K562 (cell line): ENCODE measurements around the gene SLC22A8. TPM values are rescaled to one million over a fixed set of nuclear protein-coding genes. Genes with fewer than 3 reads are reported as not detected.
A peak's percentile ranks its signal among the peaks of the same experiment; 100 is the strongest.

Experiments used
- ATAC-seq: fragments of 200-7000 bp; cut with Tn5 transposase; 3 replicates; pipeline ENCODE4 v1.9.1; 2020; ENCODE audit warnings: moderate library complexity
- BruUV-seq: library from RNA; stranded (reverse); fragments of 400-500 nt; replicated peaks from 2 replicates; lab custom pipeline; 2021; lab: Mats Ljungman, UMichigan
- CTCF ChIA-PET: fragments of 300-600 bp; formaldehyde crosslinking; extraction: SDS; loops from one replicate; lab custom pipeline; 2021; ENCODE audit warnings: low intra/inter-chr PET ratio; lab: Yijun Ruan, JAX
- POLR2A ChIA-PET: fragments of 300-600, 350-650 bp; sonication (Branson Sonifier 250); formaldehyde crosslinking; extraction: SDS; loops from one replicate; lab custom pipeline; 2021; ENCODE audit warnings: antibody characterized with exemption, inconsistent platforms; lab: Yijun Ruan, JAX
- DNase-seq, 4 experiments: peaks; one replicate each; pipeline versions ENCODE4 v3.0.0 to v3.0.0-alpha.2; 2011 to 2018; ENCODE audit warnings: low spot score in 3 of 4, mixed read lengths in 3 of 4; ENCODE audit errors: extremely low read depth in 1 of 4
- FAIRE-seq: peaks from 2 replicates; lab custom pipeline; 2011; peaks lifted over from hg19 to GRCh38; lab: Jason Lieb, UNC
- H2AFZ ChIP-seq: 2 replicates; pipeline ENCODE4 v1.6.0; 2011; ENCODE audit warnings: low read depth, low read length, control low read depth, inconsistent platforms
- H3K27ac ChIP-seq: fragments of 200-600 bp; 3 replicates; pipeline ENCODE4 v1.8.0; 2011; ENCODE audit warnings: low read depth, mild to moderate bottlenecking, control low read depth, inconsistent platforms, low read length, moderate library complexity, mixed read lengths; ENCODE audit errors: extremely low read depth
- H3K27me3 ChIP-seq, 2 experiments: fragments of 300-600 bp in 1 of 2; 2 replicates in 1 of 2; 3 replicates in 1 of 2; pipeline versions ENCODE4 v1.6.0 to v1.8.0; 2011; ENCODE audit warnings: inconsistent platforms in 2 of 2, low read length in 2 of 2, mild to moderate bottlenecking in 1 of 2, mixed read lengths in 1 of 2, moderate library complexity in 1 of 2; ENCODE audit not compliant: control insufficient read depth in 2 of 2, insufficient read depth in 2 of 2
- H3K36me3 ChIP-seq: fragments of 300-600 bp; 3 replicates; pipeline ENCODE4 v1.8.0; 2011; ENCODE audit warnings: mild to moderate bottlenecking, low read length, inconsistent platforms; ENCODE audit not compliant: control insufficient read depth, insufficient read depth
- H3K4me1 ChIP-seq, 2 experiments: fragments of 200-600 bp in 1 of 2; replicated peaks in 1 of 2; 2 replicates in 1 of 2; 3 replicates in 1 of 2; pipeline versions ENCODE4 v1.5.1 to v1.8.0; 2011; ENCODE audit warnings: inconsistent platforms in 2 of 2, low read length in 2 of 2, mild to moderate bottlenecking in 1 of 2, mixed read lengths in 1 of 2, moderate library complexity in 1 of 2; ENCODE audit not compliant: control insufficient read depth in 2 of 2, insufficient read depth in 2 of 2
- H3K4me2 ChIP-seq: 2 replicates; pipeline ENCODE4 v1.6.1; 2011; ENCODE audit warnings: low read length, control low read depth, inconsistent platforms, mixed read lengths; ENCODE audit not compliant: insufficient read depth
- H3K4me3 ChIP-seq: fragments of 200-600 bp; sonication (generic), shearing (Covaris generic); 2 replicates; pipeline ENCODE4 v1.5.1; 2016; ENCODE audit warnings: control low read depth, inconsistent platforms
- H3K79me2 ChIP-seq: fragments of 200-600 bp; 3 replicates; pipeline ENCODE4 v1.8.0; 2011; ENCODE audit warnings: low read length, inconsistent platforms; ENCODE audit not compliant: control insufficient read depth, insufficient read depth
- H3K9ac ChIP-seq, 2 experiments: 2 replicates each; pipeline versions ENCODE4 v1.6.0 to v1.6.1; 2011; ENCODE audit warnings: low read depth in 2 of 2, low read length in 2 of 2, control low read depth in 1 of 2, inconsistent platforms in 1 of 2, mild to moderate bottlenecking in 1 of 2, mixed read lengths in 1 of 2; ENCODE audit not compliant: insufficient read depth in 1 of 2
- H3K9me1 ChIP-seq: one replicate; pipeline ENCODE4 v1.6.0; 2011; ENCODE audit warnings: inconsistent platforms, mild to moderate bottlenecking, low read length, moderate library complexity; ENCODE audit not compliant: control insufficient read depth, insufficient read depth
- H3K9me3 ChIP-seq: replicated peaks from 2 replicates; pipeline ENCODE4 v1.5.1; 2011; ENCODE audit warnings: low read depth, low read length, inconsistent platforms; ENCODE audit not compliant: control insufficient read depth, insufficient read depth
- H4K20me1 ChIP-seq: replicated peaks from 2 replicates; pipeline ENCODE4 v1.6.1; 2011; ENCODE audit warnings: low read length, inconsistent platforms, mixed read lengths; ENCODE audit not compliant: control insufficient read depth, insufficient read depth
- ETV5 ChIP-seq: sonication (generic); formaldehyde crosslinking; IDR thresholded peaks from 2 replicates; pipeline ENCODE4 v1.4.0; 2020; ENCODE audit warnings: low read depth, mild to moderate bottlenecking, missing genetic modification reagents
- HMG20B ChIP-seq: fragments of 250-450 bp; sonication (Bioruptor Pico); IDR thresholded peaks from 2 replicates; pipeline ENCODE4 v1.5.0; 2021; ENCODE audit warnings: mild to moderate bottlenecking
- NBN ChIP-seq: fragments of 450-650 bp; IDR thresholded peaks from 2 replicates; pipeline ENCODE4 v1.6.1; 2016; ENCODE audit warnings: low read depth, mild to moderate bottlenecking
- NFYB ChIP-seq: IDR thresholded peaks from 2 replicates; pipeline ENCODE4 v1.6.1; 2011; ENCODE audit warnings: mild to moderate bottlenecking, moderate library complexity; ENCODE audit not compliant: insufficient read length; ENCODE audit errors: extremely low read depth
- SMAD2 ChIP-seq: fragments of 150-350 bp; IDR thresholded peaks from 2 replicates; pipeline ENCODE4 v1.6.1; 2014; ENCODE audit warnings: low read depth, mild to moderate bottlenecking, low read length
- TAF7 ChIP-seq: fragments of 450-650 bp; IDR thresholded peaks from 2 replicates; pipeline ENCODE4 v1.6.1; 2016; ENCODE audit warnings: missing genetic modification characterization, missing compliant biosample characterization
- TEAD1 ChIP-seq, 2 experiments: fragments of 450-650 bp in 1 of 2; sonication (generic) in 1 of 2; formaldehyde crosslinking; IDR thresholded peaks; 2 replicates each; pipeline versions ENCODE4 v1.4.0 to v1.8.0; 2020 to 2022; ENCODE audit warnings: mild to moderate bottlenecking in 2 of 2, missing genetic modification reagents in 1 of 2
- ZBTB1 ChIP-seq: sonication (generic); formaldehyde crosslinking; IDR thresholded peaks from 2 replicates; pipeline ENCODE4 v1.8.1; 2023; ENCODE audit warnings: missing genetic modification reagents, low read depth, mild to moderate bottlenecking, borderline replicate concordance
- ZFX ChIP-seq: sonication (generic); formaldehyde crosslinking; IDR thresholded peaks from 2 replicates; pipeline ENCODE4 v1.8.0; 2022; ENCODE audit warnings: mild to moderate bottlenecking, missing genetic modification reagents, moderate library complexity
- ZNF143 ChIP-seq: sonication (generic); formaldehyde crosslinking; IDR thresholded peaks from 2 replicates; pipeline ENCODE4 v1.9.0; 2022; ENCODE audit warnings: mild to moderate bottlenecking, missing genetic modification reagents
- ZNF444 ChIP-seq: fragments of 250-450 bp; sonication (Bioruptor Pico); IDR thresholded peaks from 2 replicates; pipeline ENCODE4 v1.4.0; 2020; ENCODE audit warnings: mild to moderate bottlenecking, moderate library complexity
- WGBS: fragments of 100-300 bp; shearing (Covaris generic); methylation state at CpG from one replicate; pipeline ENCODE4 v1.1.6; 2016; ENCODE audit warnings: low coverage, mixed read lengths; ENCODE audit not compliant: insufficient coverage; ENCODE audit errors: missing lambda C conversion rate; 5-methylcytosine and 5-hydroxymethylcytosine counted together
- in situ Hi-C: fragments of 300-500 bp; cut with MboI; formaldehyde crosslinking; loops from 4 replicates; pipeline ENCODE4 v1.15.0; 2018; ENCODE audit warnings: inconsistent platforms, mixed read lengths
- intact Hi-C: fragments of 100-400 bp; cut with micrococcal nuclease; formaldehyde crosslinking; loops from 2 replicates; pipeline ENCODE4 v1.14.2; 2022
- polyA plus RNA-seq, 8 experiments: library from polyadenylated mRNA; depleted of rRNA in 4 of 8; stranded (reverse) in 5 of 8; unstranded in 3 of 8; fragments of >200 nt; fragmentation: Nextera tagmentation in 2 of 8; fragmentation: Illumina TruSeq in 1 of 8; extraction: Ambion mirVana in 2 of 8; extraction: Trizol in 1 of 8; gene quantifications; 2 replicates each; pipeline versions ENCODE4 v1.2.1 to v1.2.3, GENCODE V29; 2011 to 2014; ENCODE audit warnings: inconsistent platforms in 1 of 8, missing spikeins in 1 of 8
- total RNA-seq, 7 experiments: library from RNA; depleted of rRNA in 6 of 7; stranded (reverse); fragments of >200 nt in 6 of 7; fragmentation: Illumina TruSeq in 2 of 7; extraction: Trizol in 2 of 7; gene quantifications; 2 replicates each; pipeline versions ENCODE4 v1.2.1 to v1.2.3, GENCODE V29; 2011 to 2021; ENCODE audit warnings: low replicate concordance in 1 of 7
- TF ChIP-seq, protein P1 (sequence below), 2 experiments: fragments of 250-450 bp in 1 of 2; fragments of 450-650 bp in 1 of 2; sonication (Bioruptor Pico) in 1 of 2; IDR thresholded peaks; 2 replicates each; pipeline versions ENCODE4 v1.6.1 to v1.8.0; 2016 to 2021; ENCODE audit warnings: mild to moderate bottlenecking in 2 of 2, moderate library complexity in 2 of 2, missing compliant biosample characterization in 1 of 2, missing genetic modification characterization in 1 of 2
- TF ChIP-seq, protein P2 (sequence below): IDR thresholded peaks from 2 replicates; pipeline ENCODE4 v1.6.1; 2016; ENCODE audit warnings: missing genetic modification characterization, missing compliant biosample characterization
- TF ChIP-seq, protein P3 (sequence below): sonication (generic); formaldehyde crosslinking; IDR thresholded peaks from 2 replicates; pipeline ENCODE4 v1.8.0; 2022; ENCODE audit warnings: mild to moderate bottlenecking, missing genetic modification reagents
- TF ChIP-seq, protein P4 (sequence below): sonication (generic); formaldehyde crosslinking; IDR thresholded peaks from 2 replicates; pipeline ENCODE4 v1.8.1; 2022; ENCODE audit warnings: missing genetic modification reagents

Gene SLC22A8
- total and polyA plus RNA-seq, 9 of the 15 experiments (the other 6 are each of a cell fraction or from before 2014, with no cell fraction given), result not detected

DNA sequence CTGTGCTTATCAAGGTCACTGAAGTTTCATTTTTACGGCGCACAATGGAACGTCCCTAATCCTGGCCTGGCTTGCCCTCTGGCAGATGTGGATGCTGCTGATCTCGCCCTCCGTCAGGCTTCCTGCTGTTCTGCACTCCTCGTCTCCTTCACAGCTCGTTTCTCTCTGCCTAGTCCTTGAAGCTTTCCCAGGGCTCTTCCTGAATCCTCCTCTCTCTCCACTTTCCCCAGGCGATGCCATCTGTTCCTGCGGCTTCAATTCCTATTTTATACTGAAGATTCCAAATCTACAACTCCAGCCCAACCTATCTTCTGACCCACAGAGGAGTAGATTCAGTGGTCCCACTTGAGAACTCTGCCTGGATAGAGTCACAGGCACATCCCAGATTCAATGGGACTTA, 14.2 kb downstream of the SLC22A8 start:
- peaks cover 12 to 52% of the 10 kb centered on the region in 2 experiments for H3K27me3 ChIP-seq
- no peak for FAIRE-seq
- H3K4me3 ChIP-seq, result no peak overlapping the region
- no peak for DNase-seq
- BruUV-seq, result no TSS peak
- H3K9me1 ChIP-seq, result no peaks in the 10 kb centered on the region
- CTCF ChIA-PET, result no interaction called here
- no peaks in the 10 kb centered on the region for H3K79me2 ChIP-seq
- WGBS, result under 1% methylated on average over 9 of the region's 9 CpGs
- H3K4me2 ChIP-seq, result no peak overlapping the region
- peaks cover 0 to 5% of the 10 kb centered on the region in 2 experiments; a peak in 1 of 5 replicates for H3K4me1 ChIP-seq
- peak overlapping the region in 1 of 2 experiments; percentile 22; a peak in 1 of 4 replicates for H3K9ac ChIP-seq
- in situ Hi-C loops, result loop anchor here (25.0 kb wide), 1 partner anchor 614 kb away; no protein-coding TSS in a partner anchor
- 0 out of 2 replicates have a peak, but pooled peaks cover 5% of the 10 kb centered on the region for H4K20me1 ChIP-seq
- POLR2A ChIA-PET, result no interaction called here
- ATAC-seq, result no peak
- no peaks in the 10 kb centered on the region for H3K9me3 ChIP-seq
- intact Hi-C loops, result no loop called here
- no peaks in the 10 kb centered on the region for H3K36me3 ChIP-seq
- no peak overlapping the region for H3K27ac ChIP-seq
- H2AFZ ChIP-seq, result no peak overlapping the region
- TF ChIP-seq TAF7 (no peak), ETV5 (CRISPR knock-in tag) (no peak), NBN (no peak), ZFX (CRISPR knock-in tag) (no peak), TEAD1 (CRISPR knock-in tag; IDR thresholded peaks at IDR 0.05) (no peak), SMAD2 (no peak), ZNF143 (no peak), NFYB (no peak), HMG20B (CRISPR knock-in tag) (no peak), ZBTB1 (CRISPR knock-in tag) (no peak), ZNF444 (CRISPR knock-in tag) (no peak)
- TF ChIP-seq, protein P1, sequence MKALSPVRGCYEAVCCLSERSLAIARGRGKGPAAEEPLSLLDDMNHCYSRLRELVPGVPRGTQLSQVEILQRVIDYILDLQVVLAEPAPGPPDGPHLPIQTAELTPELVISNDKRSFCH (CRISPR knock-in tag; IDR thresholded peaks at IDR 0.05), result no peak
- TF ChIP-seq, protein P1 (tag; IDR thresholded peaks at IDR 0.05), result no peak
- TF ChIP-seq, protein P2, sequence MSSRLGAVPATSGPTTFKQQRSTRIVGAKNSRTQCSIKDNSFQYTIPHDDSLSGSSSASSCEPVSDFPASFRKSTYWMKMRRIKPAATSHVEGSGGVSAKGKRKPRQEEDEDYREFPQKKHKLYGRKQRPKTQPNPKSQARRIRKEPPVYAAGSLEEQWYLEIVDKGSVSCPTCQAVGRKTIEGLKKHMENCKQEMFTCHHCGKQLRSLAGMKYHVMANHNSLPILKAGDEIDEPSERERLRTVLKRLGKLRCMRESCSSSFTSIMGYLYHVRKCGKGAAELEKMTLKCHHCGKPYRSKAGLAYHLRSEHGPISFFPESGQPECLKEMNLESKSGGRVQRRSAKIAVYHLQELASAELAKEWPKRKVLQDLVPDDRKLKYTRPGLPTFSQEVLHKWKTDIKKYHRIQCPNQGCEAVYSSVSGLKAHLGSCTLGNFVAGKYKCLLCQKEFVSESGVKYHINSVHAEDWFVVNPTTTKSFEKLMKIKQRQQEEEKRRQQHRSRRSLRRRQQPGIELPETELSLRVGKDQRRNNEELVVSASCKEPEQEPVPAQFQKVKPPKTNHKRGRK (tag), result no peak
- TF ChIP-seq, protein P3, sequence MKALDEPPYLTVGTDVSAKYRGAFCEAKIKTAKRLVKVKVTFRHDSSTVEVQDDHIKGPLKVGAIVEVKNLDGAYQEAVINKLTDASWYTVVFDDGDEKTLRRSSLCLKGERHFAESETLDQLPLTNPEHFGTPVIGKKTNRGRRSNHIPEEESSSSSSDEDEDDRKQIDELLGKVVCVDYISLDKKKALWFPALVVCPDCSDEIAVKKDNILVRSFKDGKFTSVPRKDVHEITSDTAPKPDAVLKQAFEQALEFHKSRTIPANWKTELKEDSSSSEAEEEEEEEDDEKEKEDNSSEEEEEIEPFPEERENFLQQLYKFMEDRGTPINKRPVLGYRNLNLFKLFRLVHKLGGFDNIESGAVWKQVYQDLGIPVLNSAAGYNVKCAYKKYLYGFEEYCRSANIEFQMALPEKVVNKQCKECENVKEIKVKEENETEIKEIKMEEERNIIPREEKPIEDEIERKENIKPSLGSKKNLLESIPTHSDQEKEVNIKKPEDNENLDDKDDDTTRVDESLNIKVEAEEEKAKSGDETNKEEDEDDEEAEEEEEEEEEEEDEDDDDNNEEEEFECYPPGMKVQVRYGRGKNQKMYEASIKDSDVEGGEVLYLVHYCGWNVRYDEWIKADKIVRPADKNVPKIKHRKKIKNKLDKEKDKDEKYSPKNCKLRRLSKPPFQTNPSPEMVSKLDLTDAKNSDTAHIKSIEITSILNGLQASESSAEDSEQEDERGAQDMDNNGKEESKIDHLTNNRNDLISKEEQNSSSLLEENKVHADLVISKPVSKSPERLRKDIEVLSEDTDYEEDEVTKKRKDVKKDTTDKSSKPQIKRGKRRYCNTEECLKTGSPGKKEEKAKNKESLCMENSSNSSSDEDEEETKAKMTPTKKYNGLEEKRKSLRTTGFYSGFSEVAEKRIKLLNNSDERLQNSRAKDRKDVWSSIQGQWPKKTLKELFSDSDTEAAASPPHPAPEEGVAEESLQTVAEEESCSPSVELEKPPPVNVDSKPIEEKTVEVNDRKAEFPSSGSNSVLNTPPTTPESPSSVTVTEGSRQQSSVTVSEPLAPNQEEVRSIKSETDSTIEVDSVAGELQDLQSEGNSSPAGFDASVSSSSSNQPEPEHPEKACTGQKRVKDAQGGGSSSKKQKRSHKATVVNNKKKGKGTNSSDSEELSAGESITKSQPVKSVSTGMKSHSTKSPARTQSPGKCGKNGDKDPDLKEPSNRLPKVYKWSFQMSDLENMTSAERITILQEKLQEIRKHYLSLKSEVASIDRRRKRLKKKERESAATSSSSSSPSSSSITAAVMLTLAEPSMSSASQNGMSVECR, result no peak
- TF ChIP-seq, protein P4, sequence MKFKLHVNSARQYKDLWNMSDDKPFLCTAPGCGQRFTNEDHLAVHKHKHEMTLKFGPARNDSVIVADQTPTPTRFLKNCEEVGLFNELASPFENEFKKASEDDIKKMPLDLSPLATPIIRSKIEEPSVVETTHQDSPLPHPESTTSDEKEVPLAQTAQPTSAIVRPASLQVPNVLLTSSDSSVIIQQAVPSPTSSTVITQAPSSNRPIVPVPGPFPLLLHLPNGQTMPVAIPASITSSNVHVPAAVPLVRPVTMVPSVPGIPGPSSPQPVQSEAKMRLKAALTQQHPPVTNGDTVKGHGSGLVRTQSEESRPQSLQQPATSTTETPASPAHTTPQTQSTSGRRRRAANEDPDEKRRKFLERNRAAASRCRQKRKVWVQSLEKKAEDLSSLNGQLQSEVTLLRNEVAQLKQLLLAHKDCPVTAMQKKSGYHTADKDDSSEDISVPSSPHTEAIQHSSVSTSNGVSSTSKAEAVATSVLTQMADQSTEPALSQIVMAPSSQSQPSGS (CRISPR knock-in tag), result no peak
